OCI-LY1 (cell line): Measurements from ENCODE around the gene HDAC9.

Experiments
- CTCF ChIP-seq: fragments of 200-600 bp; sonication (generic), shearing (Covaris generic); IDR thresholded peaks from 2 replicates; pipeline ENCODE4 v1.5.1; 2017; ENCODE audit warnings: mild to moderate bottlenecking, antibody characterized with exemption, low read length, moderate library complexity, mixed read lengths
- EZH2 ChIP-seq: fragments of 200-600 bp; sonication (generic), shearing (Covaris generic); IDR thresholded peaks from 2 replicates; pipeline ENCODE4 v1.8.0; 2017; ENCODE audit warnings: borderline replicate concordance, mixed run types, mild to moderate bottlenecking, antibody characterized with exemption, low read length, moderate library complexity, mixed read lengths

GRCh38 chr7:18799899-18800298 lies 304.4 kb downstream of the HDAC9 start:
- no peak for TF ChIP-seq CTCF
- TF ChIP-seq EZH2, result no peak
